ENCODE results near the gene CCR2. TPM values are rescaled to one million over a fixed set of nuclear protein-coding genes. Genes with fewer than 3 reads are reported as not detected.

The CCR2 gene
- total and polyA plus RNA-seq, 2 experiments from 2014 or later: not detected

DNA sequence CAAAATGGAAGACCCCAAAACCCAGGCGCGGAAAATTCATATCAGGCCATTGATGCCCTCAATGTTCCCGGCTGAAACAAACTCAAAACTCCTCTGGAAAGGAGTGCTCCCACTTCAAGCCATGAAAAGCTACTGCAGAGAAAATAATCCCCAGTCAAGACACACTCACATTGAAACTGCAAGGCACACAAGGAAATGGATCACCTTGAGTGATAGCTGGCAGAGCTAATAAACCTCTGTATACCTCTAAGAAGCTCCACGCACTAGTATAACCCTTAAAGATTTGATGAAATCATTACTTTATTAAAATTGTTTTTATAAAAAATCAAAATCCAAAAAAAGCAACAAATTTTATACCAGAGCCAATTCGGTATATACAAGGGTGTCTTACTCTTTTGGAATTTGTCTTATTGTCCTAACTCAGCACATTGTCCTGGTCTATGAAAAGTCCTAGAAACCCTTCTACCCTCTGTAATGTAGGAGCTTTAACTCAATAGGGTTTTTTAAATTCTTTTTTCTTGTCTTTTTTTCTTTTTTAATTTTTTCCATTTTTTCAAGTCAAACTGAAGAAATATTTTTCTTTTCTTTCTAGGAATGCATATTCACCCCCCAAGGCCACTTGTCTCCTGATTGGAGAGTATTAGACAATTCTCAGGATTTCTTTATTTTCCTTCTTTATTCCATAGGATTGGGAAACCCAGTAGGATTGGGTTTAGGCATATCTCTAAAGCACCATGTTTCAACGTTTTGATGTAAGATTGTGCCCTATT, 44.5 kb downstream of the CCR2 start (continued):
- TF ChIP-seq CTCF (conservative IDR thresholded peaks at IDR 0.05; ENCODE audit: low read depth in 2 of 2) (no peak), POLR2AphosphoS5 (IDR thresholded peaks at IDR 0.05; ENCODE audit: low read depth) (no peak)

GRCh38 chr3:46399098-46399497, 45.2 kb downstream of the CCR2 start:
- H3K9me3 Mint-ChIP-seq: no peaks in the 10 kb centered on the region
- no peak overlapping the region for H3K27ac ChIP-seq (ENCODE audit: low read depth)
- no peak overlapping the region for H3K27ac Mint-ChIP-seq
- TF ChIP-seq EZH2phosphoT487 (IDR thresholded peaks at IDR 0.05; ENCODE audit: unreplicated experiment) (no peak), ZNF114 (CRISPR knock-in tag; IDR thresholded peaks at IDR 0.05) (no peak), POLR2AphosphoS5 (IDR thresholded peaks at IDR 0.05; ENCODE audit: low read depth) (no peak), STAT1 (IDR thresholded peaks at IDR 0.05; ENCODE audit: unreplicated experiment) (no peak), JUNB (IDR thresholded peaks at IDR 0.05; ENCODE audit: unreplicated experiment) (no peak), ETS1 (IDR thresholded peaks at IDR 0.05) (no peak), ZNF462 (CRISPR knock-in tag; IDR thresholded peaks at IDR 0.05) (no peak), CREB1 (CRISPR knock-in tag; IDR thresholded peaks at IDR 0.05; ENCODE audit: low read depth) (no peak), EZH2 (IDR thresholded peaks at IDR 0.05; ENCODE audit: low read depth, unreplicated experiment) (no peak), ZNF331 (CRISPR knock-in tag; IDR thresholded peaks at IDR 0.05; ENCODE audit: low read depth) (no peak), NANOG (IDR thresholded peaks at IDR 0.05; ENCODE audit: borderline replicate concordance) (no peak)

More at GRCh38 chr3:46399098-46399497, 45.2 kb downstream of the CCR2 start:
- no peaks in the 10 kb centered on the region for H3K36me3 ChIP-seq (ENCODE audit: insufficient read depth)
- Mint-ChIP-seq H3K36me3 (ENCODE audit: low read depth) (no peaks in the 10 kb centered on the region), H3K27me3 (ENCODE audit: insufficient read depth, low read depth, poor library complexity) (peaks cover 5% of the 10 kb centered on the region), H3K4me1 (peaks cover 4% of the 10 kb centered on the region; the same call in 2 of the 3 replicates), H3K4me3 (no peak overlapping the region)
- H3K4me1 ChIP-seq (ENCODE audit: insufficient read depth): no peaks in the 10 kb centered on the region
- H3K27me3 ChIP-seq (ENCODE audit: insufficient read depth): no peaks in the 10 kb centered on the region
- H2AFZ ChIP-seq: no peak overlapping the region
- no peak overlapping the region for H3K4me3 ChIP-seq
- H3K9me2 ChIP-seq (ENCODE audit: insufficient read depth): peaks cover 8% of the 10 kb centered on the region; the same call in 1 of the 2 replicates
- H3K4me2 ChIP-seq: no peak overlapping the region
- no peak for DNase-seq (ENCODE audit: low spot score)
- ATAC-seq: no peak
- no peaks in the 10 kb centered on the region for H3K79me2 ChIP-seq (replicated peaks; ENCODE audit: insufficient read depth)
- no peaks in the 10 kb centered on the region for H4K20me1 ChIP-seq (replicated peaks; ENCODE audit: insufficient read depth)
- no peaks in the 10 kb centered on the region for H3F3A ChIP-seq (replicated peaks; ENCODE audit: low read depth)

Measured in GM23338 (cell line).